ENCODE results near the gene SLCO3A1. TPM values are rescaled to one million over a fixed set of nuclear protein-coding genes. Genes with fewer than 3 reads are reported as not detected.

The SLCO3A1 gene
- total RNA-seq, 2 experiments from 2014 or later, result 8.5 to 40.0 TPM

DNA sequence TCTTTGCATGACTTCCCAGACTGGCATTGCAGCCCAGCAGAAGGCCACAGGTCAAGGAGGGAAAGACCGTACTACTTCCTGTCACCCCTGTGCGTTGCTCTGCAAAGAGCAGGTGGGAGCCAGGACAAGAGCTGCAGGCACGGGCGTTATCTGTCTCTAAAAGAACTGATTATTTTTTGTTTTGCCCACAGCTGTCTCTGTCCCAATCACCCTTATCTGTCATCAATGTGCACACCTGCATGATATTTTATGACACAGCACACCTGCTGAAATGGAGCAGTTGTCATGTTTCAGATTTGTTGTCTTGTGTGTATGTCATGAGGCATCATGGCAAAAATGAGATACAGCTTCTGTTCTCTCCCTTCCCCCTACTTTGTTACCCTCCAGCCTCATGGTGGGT, 58.8 kb downstream of the SLCO3A1 start:
- Histone ChIP-seq H2AFZ (ENCODE audit: low read length) (no peak overlapping the region), H3K9me3 (ENCODE audit: low read length) (no peaks in the 10 kb centered on the region), H3K4me3 (ENCODE audit: low read depth, low read length, poor library complexity, severe bottlenecking) (peak overlapping the region; percentile 26), H3K36me3 (ENCODE audit: insufficient read depth, low read length) (peaks cover 16% of the 10 kb centered on the region), H4K20me1 (ENCODE audit: insufficient read depth, low read length) (no peaks in the 10 kb centered on the region), H3K27ac (ENCODE audit: low read depth, low read length, poor library complexity, severe bottlenecking) (peak overlapping the region; percentile 90), H3K4me2 (ENCODE audit: low read length) (peak overlapping the region; percentile 60), H3K9me2 (ENCODE audit: insufficient read depth, low read length) (no peaks in the 10 kb centered on the region), H3K79me2 (ENCODE audit: insufficient read depth, low read depth, low read length) (peaks cover 17% of the 10 kb centered on the region; the same call in 1 of the 2 replicates), H3K4me1 (ENCODE audit: insufficient read depth, low read length, poor library complexity, severe bottlenecking) (peaks cover 74% of the 10 kb centered on the region)
- ChIA-PET POLR2A (interaction anchor here (0.6 to 1.4 kb wide), 5 partner anchors 11 to 58 kb away, joined by 3 to 5 read pairs (median 4); no protein-coding TSS in a partner anchor), CTCF (ENCODE audit: unreplicated experiment) (no interaction called here)
- DNase-seq (ENCODE audit: low spot score), result peak; percentile 71
- intact Hi-C loops (cut with micrococcal nuclease; ENCODE audit: unreplicated experiment), result loop anchor here (2.0 kb wide), 1 partner anchor 56 kb away; no protein-coding TSS in a partner anchor
- no TSS peak for BruUV-seq (replicated peaks)
- no peak for TF ChIP-seq EZH2phosphoT487 (IDR thresholded peaks at IDR 0.05; ENCODE audit: borderline replicate concordance, low read depth, low read length)
- TF ChIP-seq, protein P1, sequence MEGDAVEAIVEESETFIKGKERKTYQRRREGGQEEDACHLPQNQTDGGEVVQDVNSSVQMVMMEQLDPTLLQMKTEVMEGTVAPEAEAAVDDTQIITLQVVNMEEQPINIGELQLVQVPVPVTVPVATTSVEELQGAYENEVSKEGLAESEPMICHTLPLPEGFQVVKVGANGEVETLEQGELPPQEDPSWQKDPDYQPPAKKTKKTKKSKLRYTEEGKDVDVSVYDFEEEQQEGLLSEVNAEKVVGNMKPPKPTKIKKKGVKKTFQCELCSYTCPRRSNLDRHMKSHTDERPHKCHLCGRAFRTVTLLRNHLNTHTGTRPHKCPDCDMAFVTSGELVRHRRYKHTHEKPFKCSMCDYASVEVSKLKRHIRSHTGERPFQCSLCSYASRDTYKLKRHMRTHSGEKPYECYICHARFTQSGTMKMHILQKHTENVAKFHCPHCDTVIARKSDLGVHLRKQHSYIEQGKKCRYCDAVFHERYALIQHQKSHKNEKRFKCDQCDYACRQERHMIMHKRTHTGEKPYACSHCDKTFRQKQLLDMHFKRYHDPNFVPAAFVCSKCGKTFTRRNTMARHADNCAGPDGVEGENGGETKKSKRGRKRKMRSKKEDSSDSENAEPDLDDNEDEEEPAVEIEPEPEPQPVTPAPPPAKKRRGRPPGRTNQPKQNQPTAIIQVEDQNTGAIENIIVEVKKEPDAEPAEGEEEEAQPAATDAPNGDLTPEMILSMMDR (conservative IDR thresholded peaks at IDR 0.05; ENCODE audit: low read length), result no peak

DNA sequence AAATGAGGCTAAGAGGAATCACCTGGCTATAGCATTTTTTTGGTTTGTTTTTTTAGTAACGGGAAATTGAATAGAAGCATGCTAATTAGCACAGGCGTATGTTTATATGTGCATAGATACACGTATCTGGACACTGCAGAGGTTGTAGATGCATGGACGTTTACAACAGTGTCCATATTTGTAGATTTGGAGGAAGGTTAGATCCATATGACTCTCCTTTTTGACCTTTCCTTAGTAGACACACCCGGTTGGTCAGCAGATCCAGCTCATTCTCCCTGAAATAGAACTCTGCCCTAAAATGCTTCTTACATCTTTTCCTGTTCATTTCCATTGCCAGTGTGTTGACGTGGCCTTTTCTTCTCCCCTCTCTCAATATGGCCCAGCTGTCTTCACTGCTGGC, 60.1 kb downstream of the SLCO3A1 start:
- peaks cover 17% of the 10 kb centered on the region; the same call in 1 of the 2 replicates for H3K79me2 ChIP-seq (ENCODE audit: insufficient read depth, low read depth, low read length)
- no peaks in the 10 kb centered on the region for H3K9me2 ChIP-seq (ENCODE audit: insufficient read depth, low read length)
- H3K27ac ChIP-seq (ENCODE audit: low read depth, low read length, poor library complexity, severe bottlenecking), result peak overlapping the region; percentile 90
- H3K4me3 ChIP-seq (ENCODE audit: low read depth, low read length, poor library complexity, severe bottlenecking), result no peak overlapping the region
- TF ChIP-seq, protein P1 (conservative IDR thresholded peaks at IDR 0.05; ENCODE audit: low read length), result no peak
- TF ChIP-seq EZH2phosphoT487 (IDR thresholded peaks at IDR 0.05; ENCODE audit: borderline replicate concordance, low read depth, low read length), result no peak
- peaks cover 87% of the 10 kb centered on the region for H3K4me1 ChIP-seq (ENCODE audit: insufficient read depth, low read length, poor library complexity, severe bottlenecking)
- BruUV-seq (replicated peaks), result no TSS peak
- POLR2A ChIA-PET, result no interaction called here
- no peaks in the 10 kb centered on the region for H3K9me3 ChIP-seq (ENCODE audit: low read length)
- CTCF ChIA-PET (ENCODE audit: unreplicated experiment), result no interaction called here
- H4K20me1 ChIP-seq (ENCODE audit: insufficient read depth, low read length), result no peaks in the 10 kb centered on the region
- no peak overlapping the region for H2AFZ ChIP-seq (ENCODE audit: low read length)
- peaks cover 18% of the 10 kb centered on the region for H3K36me3 ChIP-seq (ENCODE audit: insufficient read depth, low read length)
- peak overlapping the region; percentile 60 for H3K4me2 ChIP-seq (ENCODE audit: low read length)
- DNase-seq (ENCODE audit: low spot score), result no peak
- intact Hi-C loops (cut with micrococcal nuclease; ENCODE audit: unreplicated experiment), result loop anchor here (2.0 kb wide), 1 partner anchor 57 kb away; no protein-coding TSS in a partner anchor

GRCh38 chr15:91915576-91915975, 62.1 kb downstream of the SLCO3A1 start:
- H3K9me3 ChIP-seq (ENCODE audit: low read length), result no peaks in the 10 kb centered on the region
- peaks cover 21% of the 10 kb centered on the region; the same call in 1 of the 2 replicates for H3K79me2 ChIP-seq (ENCODE audit: insufficient read depth, low read depth, low read length)
- TF ChIP-seq, protein P1 (conservative IDR thresholded peaks at IDR 0.05; ENCODE audit: low read length), result no peak
- TF ChIP-seq EZH2phosphoT487 (IDR thresholded peaks at IDR 0.05; ENCODE audit: borderline replicate concordance, low read depth, low read length), result no peak
- peak overlapping the region; percentile 45; the same call in 1 of the 2 replicates for H2AFZ ChIP-seq (ENCODE audit: low read length)
- peak overlapping the region; percentile 90 for H3K27ac ChIP-seq (ENCODE audit: low read depth, low read length, poor library complexity, severe bottlenecking)
- BruUV-seq (replicated peaks), result no TSS peak
- peaks cover 18% of the 10 kb centered on the region for H3K36me3 ChIP-seq (ENCODE audit: insufficient read depth, low read length)
- peak; percentile 82 for DNase-seq (ENCODE audit: low spot score)
- intact Hi-C loops (cut with micrococcal nuclease; ENCODE audit: unreplicated experiment), result loop anchor here (2.0 kb wide), 1 partner anchor 51 kb away; no protein-coding TSS in a partner anchor
- H3K4me2 ChIP-seq (ENCODE audit: low read length), result peak overlapping the region; percentile 60
- ChIA-PET CTCF (ENCODE audit: unreplicated experiment) (no interaction called here), POLR2A (interaction anchor here (1.0 kb wide), 1 partner anchor 11 kb away, joined by 4 read pairs; no protein-coding TSS in a partner anchor)
- H4K20me1 ChIP-seq (ENCODE audit: insufficient read depth, low read length), result no peaks in the 10 kb centered on the region
- H3K9me2 ChIP-seq (ENCODE audit: insufficient read depth, low read length), result no peaks in the 10 kb centered on the region
- H3K4me3 ChIP-seq (ENCODE audit: low read depth, low read length, poor library complexity, severe bottlenecking), result peak overlapping the region; percentile 42
- peaks cover 87% of the 10 kb centered on the region for H3K4me1 ChIP-seq (ENCODE audit: insufficient read depth, low read length, poor library complexity, severe bottlenecking)
